Sciatic nerve (tissue), 2 donors: Measurements from ENCODE around the gene ARID4A. TPM values are rescaled to one million over a fixed set of nuclear protein-coding genes. Genes with fewer than 3 reads are reported as not detected.
"Not testable (repeated sequence)": the region's sequence is repeated elsewhere in the genome, so short reads cannot be mapped to it uniquely, and the experiment has no call there.

ENCODE experiments used
- ATAC-seq: fragments of 200-7000 bp; cut with Tn5 transposase; one replicate; pipeline ENCODE4 v1.9.1; 2020; ENCODE audit warnings: mild to moderate bottlenecking, moderate library complexity
- DNase-seq: peaks from one replicate; pipeline ENCODE4 v3.0.0-alpha.2; 2020; ENCODE audit warnings: low spot score
- intact Hi-C: fragments of 100-400 bp; cut with DNase I; formaldehyde crosslinking; loops from one replicate; pipeline ENCODE4 v1.14.2; 2022
- total RNA-seq: library from RNA; stranded (reverse); fragmentation: NEBNext Ultra II Directional; extraction: Animal tissue kit (Norgen Biotek cat#: 25700); gene quantifications from one replicate; pipeline ENCODE4 v1.2.1, GENCODE V29; 2021
- donor health status: DM: no; HTN: no; CAD: no.
- donor health status: DM: no; HTN: no; CAD: no.

Gene ARID4A
- total RNA-seq, 1 donor from 2014 or later = 38.4 TPM

DNA sequence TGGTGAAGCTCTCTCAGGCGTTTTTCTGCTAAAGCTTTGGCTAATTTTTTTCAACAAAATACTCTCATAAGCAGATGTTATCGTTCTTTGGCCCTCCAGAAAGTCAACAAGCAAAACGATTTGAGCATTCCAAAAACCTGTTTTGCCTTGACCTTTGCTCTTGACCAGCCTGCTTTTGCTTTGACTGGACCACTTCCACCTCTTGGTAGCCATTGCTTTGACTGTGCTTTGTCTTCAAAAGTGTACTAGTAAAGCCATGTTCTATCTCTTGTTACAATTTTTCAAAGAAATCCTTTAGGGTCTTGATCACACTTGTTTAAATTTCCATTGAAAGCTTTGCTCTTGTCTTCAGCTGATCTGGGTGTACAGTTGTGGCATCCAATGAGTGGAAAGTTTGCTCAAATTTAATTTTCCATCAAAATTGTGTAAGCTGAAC is 10.7 kb upstream of the ARID4A start:
- DNase-seq (no peak), ATAC-seq (peak; percentile 63)
- intact Hi-C loops = no loop called here

DNA sequence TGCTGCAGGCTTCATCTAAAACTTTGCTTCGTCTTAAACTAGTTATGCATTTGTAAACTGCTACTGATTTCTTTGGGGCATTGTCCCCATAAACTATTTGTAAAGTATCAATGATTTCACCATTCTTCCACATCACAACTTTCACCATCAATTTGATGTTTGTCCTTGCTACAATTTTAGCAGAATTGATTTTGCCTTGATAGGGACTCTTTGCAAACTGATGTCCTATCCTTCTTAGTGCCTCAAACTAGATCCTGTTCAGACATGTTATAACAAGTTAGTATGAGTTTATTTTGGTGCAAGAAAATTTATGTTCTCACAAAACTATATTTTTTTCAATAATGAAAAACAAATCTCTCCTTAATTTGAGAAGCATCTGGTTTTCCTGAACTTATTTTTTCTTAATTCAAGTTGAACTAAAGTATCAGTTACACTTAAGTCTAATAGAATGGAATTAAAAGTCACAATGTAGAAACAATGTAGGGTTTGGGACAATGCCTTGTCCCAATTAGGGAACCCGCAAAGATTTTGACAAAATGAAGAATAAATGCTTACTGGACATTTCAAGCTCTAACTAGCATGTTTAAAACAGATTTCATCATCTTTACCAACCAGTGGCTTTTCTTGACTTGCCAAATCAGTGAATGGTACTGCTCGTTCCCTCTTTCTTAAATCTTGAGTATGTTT is 10.1 kb upstream of the ARID4A start:
- no peak for ATAC-seq
- intact Hi-C loops = no loop called here
- DNase-seq = no peak

DNA sequence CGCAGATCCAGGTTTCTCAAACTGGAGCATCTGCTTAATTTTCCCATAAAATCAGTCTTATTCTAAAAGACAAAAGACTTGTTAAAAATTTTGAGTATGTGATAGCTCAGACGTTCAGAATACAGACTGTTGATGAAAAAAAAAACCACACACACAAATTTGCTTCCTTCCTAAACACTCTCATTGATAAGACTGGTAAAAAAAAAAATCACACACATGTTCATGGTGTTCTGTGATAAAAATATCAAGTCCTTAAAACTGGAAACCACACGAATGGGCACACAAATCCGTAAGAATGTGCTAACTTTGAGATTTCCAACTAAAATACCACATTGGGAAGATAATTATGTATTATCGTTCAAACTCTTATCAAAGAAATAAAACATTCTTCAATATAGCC is 6.7 kb upstream of the ARID4A start:
- DNase-seq (no peak), ATAC-seq (no peak)
- intact Hi-C loops = no loop called here

DNA sequence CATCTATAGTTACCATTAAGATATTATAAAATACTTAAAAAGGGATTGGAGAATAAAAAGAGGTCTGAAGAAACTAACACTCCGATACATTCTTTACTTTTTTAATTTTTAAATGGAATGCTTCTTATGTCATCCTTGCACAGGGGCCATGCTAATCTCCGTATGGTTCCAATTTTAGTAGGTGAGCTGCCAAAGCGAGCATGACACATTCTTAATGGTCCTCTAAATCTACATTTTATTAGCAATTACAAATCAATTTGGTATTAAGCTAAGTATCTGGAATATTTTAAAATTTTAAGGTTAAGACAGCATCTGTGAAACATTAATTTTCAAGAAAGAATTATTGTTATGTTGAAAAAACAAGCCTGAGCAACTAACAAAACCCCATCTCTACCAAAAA is 6.2 kb upstream of the ARID4A start:
- intact Hi-C loops = no loop called here
- ATAC-seq (no peak), DNase-seq (no peak)

DNA sequence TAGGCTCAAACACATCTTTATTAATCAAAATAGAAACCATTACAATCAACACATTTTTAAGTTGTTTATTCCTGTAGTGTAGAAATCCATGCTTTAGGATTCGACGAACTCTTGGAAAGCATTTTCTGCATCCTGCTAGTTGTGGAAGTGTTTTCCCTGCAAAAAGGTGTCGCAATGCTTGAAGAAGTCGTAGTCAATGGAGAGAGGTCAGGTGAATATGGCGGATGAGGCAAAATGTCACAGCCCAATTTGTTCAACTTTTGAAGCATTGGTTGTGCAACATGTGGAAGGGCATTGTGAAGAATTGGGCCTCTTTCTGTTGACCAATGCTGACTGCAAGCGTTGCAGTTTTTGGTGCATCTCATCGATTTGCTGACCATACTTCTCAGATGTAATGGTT is 4.2 kb upstream of the ARID4A start:
- no peak for ATAC-seq
- DNase-seq = no peak
- intact Hi-C loops = no loop called here

DNA sequence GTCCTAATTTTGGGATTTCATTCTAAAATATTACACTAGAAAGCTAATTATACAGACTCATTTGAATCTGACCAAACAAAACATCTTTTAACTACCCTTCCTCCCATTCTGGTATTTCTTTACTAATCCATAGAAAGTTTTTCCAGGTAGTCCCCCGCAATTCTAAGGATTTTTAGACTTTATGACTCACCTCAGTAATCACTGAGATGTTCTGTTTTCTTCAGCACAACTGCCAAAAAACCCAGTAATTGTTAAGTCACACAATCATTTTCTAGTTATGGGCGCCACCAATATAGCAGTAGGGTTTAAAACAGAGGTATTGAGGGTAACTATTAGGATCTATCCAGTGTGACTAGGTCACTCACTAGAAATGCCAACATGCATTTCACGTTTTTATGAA is 1.6 kb upstream of the ARID4A start:
- intact Hi-C loops = no loop called here
- no peak for DNase-seq
- ATAC-seq = no peak

DNA sequence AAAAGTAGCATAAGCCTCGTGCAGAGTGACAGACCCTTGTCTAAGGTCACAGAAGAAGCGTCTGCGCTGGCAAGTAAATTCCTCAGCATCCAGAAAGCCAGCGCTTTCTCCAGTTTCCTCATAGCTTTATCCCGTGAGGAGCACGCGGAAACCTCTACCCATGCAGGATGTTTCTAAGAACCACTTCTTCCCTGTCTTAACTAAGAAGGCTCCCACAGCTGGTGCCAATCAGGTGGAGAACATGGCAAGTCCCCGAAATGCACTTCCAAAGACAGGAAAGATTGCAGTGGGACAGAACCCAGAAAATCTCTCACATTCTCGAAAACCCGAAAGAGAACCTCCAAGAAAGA is 968 bp upstream of the ARID4A start:
- ATAC-seq (peak; percentile 2), DNase-seq (peak; percentile 70)
- intact Hi-C loops = no loop called here

DNA sequence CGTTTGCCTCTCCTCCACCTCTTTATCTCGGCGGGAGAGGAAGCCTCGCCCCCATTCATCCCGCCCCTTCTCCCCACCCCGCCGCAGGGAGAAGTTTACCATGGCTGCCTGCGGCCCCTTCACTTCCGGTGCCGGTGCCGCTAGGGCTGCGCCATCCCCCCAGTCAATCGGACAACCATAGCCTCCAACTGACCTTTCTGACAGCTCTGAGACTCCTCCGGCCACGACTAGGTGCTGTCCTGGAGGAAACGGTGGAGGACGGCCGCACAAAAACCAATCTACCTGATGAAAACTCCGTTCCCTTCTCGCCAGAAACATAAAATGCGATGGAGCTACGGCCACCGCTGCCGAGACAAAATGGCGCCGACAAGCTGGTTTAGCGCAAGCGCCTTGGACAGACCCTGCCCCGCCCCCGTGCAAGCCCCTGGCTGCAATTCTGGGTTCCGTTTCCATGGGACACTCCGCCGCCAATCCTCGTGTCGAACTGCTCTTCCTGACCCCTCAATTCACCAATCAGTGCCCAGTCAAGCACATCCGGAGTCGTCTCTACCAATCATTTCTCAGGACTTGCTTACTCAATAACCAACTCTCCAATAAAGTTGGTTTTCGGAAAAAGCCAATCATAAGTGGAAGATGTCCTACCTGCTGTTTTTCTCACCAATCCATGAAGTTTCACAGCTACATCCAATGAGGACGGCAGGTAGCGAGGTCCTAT is 436 bp upstream of the ARID4A start:
- ATAC-seq (peak; percentile 98), DNase-seq (peak; percentile 99)
- intact Hi-C loops = no loop called here

DNA sequence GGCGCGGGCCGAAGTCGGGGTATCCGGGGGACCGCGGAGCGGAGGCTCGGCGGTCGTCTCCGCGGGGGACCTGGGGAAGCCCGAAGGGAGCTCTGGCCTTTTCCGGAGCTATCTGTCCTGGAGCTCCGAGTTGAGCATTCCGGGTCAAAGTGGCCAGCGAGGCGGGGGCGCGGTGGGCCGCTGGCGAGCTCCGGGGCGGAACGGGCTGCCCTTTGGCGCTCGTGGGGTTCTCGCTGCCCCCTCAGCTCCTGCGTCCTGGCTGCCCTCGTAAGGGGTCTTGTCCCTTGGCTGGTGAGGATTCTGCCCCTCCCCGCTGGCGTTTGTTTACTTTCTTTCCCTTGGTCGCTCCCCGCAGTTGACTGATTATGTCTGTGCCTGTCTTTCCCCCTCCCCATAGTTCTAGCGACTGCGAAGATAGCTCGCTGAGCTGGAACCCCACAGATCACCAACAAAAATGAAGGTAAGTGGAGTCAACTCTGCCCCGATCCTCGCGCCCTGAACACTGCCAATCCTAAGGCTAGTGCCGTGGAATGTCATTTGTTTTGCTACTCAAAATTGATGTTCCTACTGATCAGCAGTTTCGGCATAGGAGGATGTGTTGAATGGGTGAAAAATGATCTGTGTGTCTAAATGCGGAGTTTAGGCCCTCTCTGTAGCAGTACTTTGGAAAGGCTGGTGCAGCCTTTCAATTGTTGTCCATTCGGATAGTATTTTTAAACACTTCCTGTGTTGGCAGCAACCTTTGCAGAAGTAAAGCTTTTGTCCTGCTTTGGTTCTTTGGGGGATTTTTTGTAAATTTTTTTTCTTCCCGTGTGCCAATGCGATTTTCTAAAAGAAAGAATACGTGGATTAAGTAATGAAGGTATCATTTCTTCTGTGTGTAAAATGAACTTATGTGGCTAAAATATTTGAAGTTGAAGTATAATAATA is 1.3 kb downstream of the ARID4A start:
- peak; percentile 65 for DNase-seq
- intact Hi-C loops = no loop called here
- ATAC-seq = no peak

DNA sequence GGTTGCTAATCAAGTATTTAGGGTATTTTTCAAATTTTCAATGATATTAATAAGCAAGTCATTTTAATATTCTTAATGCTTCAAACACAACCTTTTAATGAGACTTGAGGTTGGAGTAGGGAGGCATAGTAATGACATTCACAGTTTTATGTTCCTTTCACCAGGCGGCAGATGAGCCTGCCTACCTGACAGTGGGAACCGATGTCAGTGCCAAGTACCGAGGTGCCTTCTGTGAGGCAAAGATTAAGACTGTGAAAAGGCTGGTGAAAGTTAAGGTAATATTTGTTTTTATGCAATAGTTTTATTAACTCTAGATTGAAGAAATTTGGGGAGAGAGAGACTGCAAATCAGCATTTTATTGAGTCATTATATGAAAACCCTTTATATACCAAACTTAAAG is 3.1 kb downstream of the ARID4A start:
- no peak for DNase-seq
- intact Hi-C loops = no loop called here
- no peak for ATAC-seq

DNA sequence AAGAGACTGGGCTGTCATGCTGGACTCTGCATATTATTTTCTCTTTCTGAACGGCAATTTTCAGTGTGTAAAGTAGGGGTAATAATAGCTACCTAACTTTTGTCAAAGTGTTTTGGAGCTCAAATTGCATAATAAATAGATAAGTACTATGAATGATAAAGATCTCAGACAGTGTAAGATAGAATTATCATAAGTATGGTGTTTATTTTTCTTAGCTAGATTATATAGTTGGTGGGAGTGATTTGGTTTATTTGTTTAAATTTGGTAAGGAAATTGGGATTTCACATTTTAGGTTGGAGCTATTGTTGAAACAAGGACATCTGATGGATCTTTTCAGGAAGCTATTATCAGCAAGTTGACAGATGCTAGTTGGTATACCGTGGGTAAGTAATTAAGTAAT is 7.4 kb downstream of the ARID4A start:
- intact Hi-C loops = no loop called here
- no peak for DNase-seq
- no peak for ATAC-seq

DNA sequence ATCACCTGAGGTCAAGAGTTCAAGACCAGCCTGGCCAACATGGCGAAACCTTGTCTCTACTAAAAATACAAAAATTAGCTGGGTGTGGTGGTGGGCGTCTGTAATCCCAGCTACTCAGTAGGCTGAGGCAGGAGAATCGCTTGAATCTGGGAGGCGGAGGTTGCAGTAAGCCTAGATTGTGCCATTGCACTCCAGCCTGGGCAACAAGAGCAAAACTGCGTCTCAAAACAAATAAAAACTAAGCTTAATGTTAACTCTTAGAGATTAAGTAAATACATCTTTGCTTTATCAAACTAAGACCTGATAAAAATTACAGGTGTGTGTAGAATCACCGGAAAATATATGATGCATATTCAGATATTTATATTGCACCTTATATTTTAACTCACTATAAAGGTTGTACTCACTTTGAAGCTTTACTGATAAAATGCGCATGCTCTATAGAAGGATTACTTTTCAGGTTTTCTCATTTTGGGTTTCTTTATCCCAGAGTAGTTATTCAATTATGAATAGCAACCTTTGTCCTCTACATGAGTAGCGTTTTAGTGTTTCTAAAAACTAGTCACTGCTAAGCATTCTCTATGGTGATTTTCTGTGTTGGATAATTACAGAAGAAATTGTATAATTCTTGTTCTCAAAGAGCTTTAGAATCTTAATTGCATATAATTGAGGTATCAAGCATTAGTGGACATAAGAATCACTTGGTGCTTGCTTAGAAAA is 9.4 kb downstream of the ARID4A start:
- intact Hi-C loops = no loop called here
- DNase-seq (no peak), ATAC-seq (no peak)

DNA sequence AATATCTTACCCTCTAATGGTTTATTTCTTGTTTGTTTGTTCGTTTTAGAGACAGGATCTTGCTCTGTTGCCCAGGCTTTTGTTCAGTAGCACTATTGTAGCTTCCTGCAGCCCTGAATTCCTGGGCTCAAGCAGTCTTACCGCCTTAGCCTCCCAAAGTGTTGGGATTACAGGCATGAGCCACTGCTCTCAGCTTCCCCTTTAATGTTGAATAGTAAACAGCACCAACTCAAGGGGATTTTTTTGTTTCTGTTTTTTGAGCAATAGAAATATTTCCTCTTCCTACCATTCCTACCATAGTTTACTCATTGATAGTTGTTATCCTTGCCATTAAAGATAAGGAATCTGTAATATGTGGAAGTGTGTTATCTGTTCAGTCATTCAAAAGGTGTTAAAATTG is 10.7 kb downstream of the ARID4A start:
- intact Hi-C loops = no loop called here
- no peak for ATAC-seq
- no peak for DNase-seq

DNA sequence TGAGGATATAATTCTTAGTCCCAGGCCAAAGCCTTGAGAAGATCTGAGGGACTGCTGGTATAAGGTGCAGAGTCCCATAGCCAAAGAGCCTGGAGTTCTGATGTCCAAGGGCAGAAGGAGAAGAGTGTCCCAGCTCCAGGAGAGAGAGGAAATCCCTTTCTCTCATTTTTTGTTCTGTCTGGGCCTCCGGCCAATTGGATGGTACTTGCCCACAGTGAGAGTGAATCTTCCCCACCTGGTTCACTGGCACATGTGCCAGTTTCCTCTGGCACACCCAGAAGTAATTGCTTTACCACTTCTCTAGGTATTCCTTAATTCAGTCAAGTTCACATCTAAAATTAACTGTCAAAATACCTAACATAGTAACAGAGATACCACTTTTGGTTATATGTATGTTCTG is 15.3 kb downstream of the ARID4A start:
- intact Hi-C loops = no loop called here
- DNase-seq (no peak), ATAC-seq (no peak)

DNA sequence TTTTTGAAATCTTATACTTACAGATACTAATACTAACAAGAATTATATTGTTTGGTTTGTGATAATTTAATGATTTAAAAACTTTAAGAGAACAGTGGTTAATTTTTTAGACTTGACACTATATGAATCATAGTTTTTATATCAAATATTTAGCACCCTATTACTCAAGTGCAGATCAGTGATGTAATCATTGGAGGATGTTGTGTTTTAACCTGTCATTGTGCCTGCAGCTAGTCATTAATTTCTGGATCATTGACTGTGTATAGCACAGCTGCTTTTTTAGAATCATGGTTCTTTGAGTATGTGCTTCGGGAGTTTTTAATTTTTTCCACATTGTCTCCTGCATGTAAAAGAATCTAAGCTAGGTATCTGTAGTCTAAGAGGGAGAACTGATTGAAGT is 17.3 kb downstream of the ARID4A start:
- no peak for ATAC-seq
- intact Hi-C loops = no loop called here

DNA sequence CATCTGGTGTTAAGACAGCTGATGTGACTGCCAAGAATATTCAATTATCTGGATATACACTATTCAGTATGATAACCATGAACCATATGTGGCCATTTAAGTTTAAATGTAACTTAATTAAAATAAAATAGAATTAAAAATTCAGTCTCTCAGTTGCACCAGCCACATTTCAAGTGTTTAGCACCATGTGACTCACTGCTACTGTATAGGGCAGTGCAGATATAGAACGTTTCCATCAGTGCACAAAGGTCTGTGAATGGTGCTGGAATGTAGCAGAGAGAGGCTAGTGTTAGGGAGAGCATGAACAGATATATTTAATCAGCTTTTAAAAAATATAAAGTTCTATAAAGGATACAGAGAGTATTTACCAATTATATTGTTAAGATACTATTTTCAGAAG is 28.7 kb downstream of the ARID4A start:
- no peak for ATAC-seq
- intact Hi-C loops = no loop called here
- DNase-seq = no peak

More for the DNA sequence above, 17.3 kb downstream of the ARID4A start:
- DNase-seq = no peak

DNA sequence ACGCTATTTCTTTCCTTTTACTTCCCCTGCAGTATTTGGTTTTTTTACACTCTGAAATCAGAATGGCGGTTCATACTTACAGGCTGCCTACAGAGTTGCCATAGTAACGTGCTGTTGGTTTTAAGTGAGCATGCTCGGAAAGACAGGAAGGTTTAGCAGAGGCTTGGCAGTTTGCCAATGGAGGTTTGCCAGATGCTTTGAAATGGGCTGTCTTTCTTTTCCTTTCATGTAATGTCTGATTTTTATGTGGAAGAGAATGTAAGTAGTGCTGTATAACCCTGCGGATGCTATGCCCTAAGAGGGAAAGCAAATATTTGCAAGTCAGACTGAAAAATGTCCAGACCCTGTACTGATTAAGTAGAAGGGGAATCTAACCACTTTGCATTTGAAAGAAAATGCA is 32.8 kb downstream of the ARID4A start:
- peak; percentile 93 for ATAC-seq
- intact Hi-C loops = loop anchor here (5.0 kb wide), 1 partner anchor 649 kb away; no protein-coding TSS in a partner anchor
- peak; percentile 94 for DNase-seq

DNA sequence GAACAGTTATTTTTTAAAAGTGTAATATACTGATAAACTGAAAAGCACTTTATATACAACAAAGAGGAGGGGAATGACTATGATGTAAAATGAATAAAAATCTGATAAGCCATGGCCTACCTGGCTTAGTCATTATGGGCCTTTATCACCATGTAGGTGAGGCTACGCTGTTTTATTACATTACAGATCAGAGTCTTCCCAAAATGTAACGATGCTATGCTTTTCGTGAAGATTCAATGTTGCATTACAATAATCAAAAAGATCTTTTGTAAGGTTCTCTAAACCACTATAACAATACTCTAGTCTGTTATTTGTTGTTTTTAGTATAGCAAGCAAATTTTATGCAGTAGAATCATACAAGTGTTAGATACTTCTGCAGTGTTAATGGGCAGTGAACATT is 34.2 kb downstream of the ARID4A start:
- ATAC-seq = no peak

DNA sequence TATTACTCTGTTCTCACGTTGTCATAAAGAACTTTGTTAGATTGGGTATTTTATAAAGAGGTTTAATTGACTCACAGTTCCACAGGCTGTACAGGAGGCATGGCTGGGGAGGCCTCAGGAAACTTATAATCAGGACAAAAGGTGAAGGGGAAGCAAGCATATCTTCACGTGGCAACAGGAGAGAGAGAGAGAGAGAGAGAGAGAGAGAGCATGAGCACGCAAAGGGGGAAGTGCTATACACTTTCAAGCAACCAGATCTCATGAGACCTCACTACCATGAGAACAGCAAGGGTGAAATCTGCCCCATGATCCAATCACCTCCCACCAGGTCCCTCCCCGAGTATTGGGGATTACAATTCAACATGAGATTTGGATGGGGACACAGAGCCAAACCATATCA is 41.3 kb downstream of the ARID4A start:
- ATAC-seq, DNase-seq, intact Hi-C loops: not testable (repeated sequence)

More for the DNA sequence above, 34.2 kb downstream of the ARID4A start:
- intact Hi-C loops = loop anchor here (5.0 kb wide), 1 partner anchor 650 kb away; no protein-coding TSS in a partner anchor
- DNase-seq = no peak
